ENCODE measurements around the gene DTHD1. TPM values are rescaled to one million over a fixed set of nuclear protein-coding genes. Genes with fewer than 3 reads are reported as not detected.

The DTHD1 gene
- total RNA-seq, 1 donor from 2014 or later, result not detected

DNA sequence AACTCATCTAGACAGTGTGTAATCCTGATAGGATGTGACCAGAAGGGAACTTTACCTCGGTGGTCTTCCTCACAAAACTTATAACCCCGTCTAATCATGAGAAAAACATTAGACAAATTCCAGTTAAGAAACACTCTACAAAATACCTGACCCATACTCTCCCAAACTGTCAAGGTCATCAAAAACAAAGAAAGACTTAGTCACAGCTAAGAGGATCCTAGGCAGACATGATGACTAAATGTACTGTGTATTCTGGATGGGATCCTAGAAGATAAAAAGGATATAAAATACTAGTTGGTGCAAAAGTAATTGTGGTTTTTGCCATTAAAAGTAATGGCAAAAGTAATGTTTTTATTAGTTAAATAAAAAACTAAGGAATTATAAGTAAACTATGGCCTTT, 81.6 kb downstream of the DTHD1 start:
- Mint-ChIP-seq H3K27ac (no peak overlapping the region), H3K27me3 (ENCODE audit: low read depth) (peaks cover 8% of the 10 kb centered on the region), H3K9me3 (peaks cover 4% of the 10 kb centered on the region), H3K36me3 (no peaks in the 10 kb centered on the region), H3K4me3 (no peak overlapping the region), H3K4me1 (no peaks in the 10 kb centered on the region)
- DNase-seq (ENCODE audit: low spot score in 2 of 2, unreplicated experiment in 2 of 2), result no peak
- TF ChIP-seq, protein P1, sequence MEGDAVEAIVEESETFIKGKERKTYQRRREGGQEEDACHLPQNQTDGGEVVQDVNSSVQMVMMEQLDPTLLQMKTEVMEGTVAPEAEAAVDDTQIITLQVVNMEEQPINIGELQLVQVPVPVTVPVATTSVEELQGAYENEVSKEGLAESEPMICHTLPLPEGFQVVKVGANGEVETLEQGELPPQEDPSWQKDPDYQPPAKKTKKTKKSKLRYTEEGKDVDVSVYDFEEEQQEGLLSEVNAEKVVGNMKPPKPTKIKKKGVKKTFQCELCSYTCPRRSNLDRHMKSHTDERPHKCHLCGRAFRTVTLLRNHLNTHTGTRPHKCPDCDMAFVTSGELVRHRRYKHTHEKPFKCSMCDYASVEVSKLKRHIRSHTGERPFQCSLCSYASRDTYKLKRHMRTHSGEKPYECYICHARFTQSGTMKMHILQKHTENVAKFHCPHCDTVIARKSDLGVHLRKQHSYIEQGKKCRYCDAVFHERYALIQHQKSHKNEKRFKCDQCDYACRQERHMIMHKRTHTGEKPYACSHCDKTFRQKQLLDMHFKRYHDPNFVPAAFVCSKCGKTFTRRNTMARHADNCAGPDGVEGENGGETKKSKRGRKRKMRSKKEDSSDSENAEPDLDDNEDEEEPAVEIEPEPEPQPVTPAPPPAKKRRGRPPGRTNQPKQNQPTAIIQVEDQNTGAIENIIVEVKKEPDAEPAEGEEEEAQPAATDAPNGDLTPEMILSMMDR (IDR thresholded peaks at IDR 0.05; ENCODE audit: unreplicated experiment), result no peak

DNA sequence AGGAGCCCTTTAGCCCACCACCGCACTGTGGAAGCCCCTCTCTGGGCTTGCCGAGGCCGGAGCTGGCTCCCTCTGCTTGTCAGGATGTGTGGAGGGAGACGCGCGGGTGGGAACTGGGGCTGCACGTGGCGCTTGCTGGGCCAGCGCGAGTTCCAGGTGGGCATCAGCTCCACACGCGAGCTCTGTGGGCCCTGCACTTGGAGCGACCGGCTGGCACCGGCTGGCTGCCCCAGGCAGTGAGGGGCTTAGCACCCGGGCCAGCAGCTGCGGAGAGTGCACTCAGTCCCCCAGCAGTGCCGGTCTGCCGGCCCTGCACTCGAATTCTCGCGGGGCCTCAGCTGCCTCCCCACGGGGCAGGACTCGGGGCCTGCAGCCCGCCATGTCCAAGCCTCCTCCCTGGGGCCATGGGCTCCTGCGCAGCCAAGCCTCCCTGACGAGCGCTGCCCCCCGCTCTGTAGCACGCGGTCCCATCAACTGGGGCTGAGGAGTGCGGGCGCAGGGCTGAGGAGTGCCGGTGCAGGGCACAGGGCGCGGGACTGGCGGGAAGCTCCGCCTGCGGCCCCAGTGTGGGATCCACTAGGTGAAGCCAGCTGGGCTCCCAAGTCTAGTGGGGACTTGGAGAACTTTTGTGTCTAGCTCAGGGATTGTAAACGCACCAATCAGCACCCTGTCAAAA, 93.6 kb downstream of the DTHD1 start:
- no peak for DNase-seq (ENCODE audit: low spot score in 2 of 2, unreplicated experiment in 2 of 2)
- Mint-ChIP-seq H3K27ac (no peak overlapping the region), H3K4me3 (no peak overlapping the region), H3K9me3 (peaks cover 31% of the 10 kb centered on the region), H3K36me3 (no peaks in the 10 kb centered on the region), H3K27me3 (ENCODE audit: low read depth) (no peaks in the 10 kb centered on the region), H3K4me1 (no peaks in the 10 kb centered on the region)
- TF ChIP-seq, protein P1 (IDR thresholded peaks at IDR 0.05; ENCODE audit: unreplicated experiment), result no peak

DNA sequence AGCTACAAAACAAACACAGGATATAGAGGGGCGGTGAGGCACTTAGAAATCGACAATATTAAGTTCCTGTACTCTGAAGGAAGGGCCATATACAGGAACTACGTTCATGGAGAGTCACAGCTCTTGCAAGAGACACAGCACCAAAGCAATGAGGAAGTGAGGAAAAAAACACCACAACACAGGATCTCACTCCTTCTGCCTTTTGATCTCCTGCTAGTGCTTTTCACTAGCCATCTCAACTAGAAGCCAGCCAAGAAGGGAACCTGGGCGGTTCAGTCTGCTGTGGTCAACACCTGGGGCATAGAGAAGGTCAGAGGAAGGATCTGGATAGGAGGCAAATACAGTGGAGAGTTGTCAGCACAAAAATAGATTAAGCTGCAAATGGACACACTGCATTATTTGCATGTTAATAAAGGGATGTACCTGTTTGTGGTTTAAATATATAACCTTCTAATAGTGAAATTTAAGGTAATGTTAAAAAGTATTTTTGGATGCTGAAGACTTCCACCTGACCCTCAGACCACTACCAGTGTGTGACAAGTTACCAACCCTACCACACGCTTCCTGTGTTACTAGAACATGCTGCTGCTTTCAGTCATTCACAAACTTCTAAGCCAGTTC, 104.6 kb downstream of the DTHD1 start:
- H3K36me3 Mint-ChIP-seq, result no peaks in the 10 kb centered on the region
- peaks cover 6% of the 10 kb centered on the region for H3K4me1 Mint-ChIP-seq
- peaks cover 35% of the 10 kb centered on the region for H3K27me3 Mint-ChIP-seq (ENCODE audit: low read depth)
- H3K27ac Mint-ChIP-seq, result no peak overlapping the region
- H3K9me3 Mint-ChIP-seq, result peaks cover under 1% of the 10 kb centered on the region
- no peak for DNase-seq (ENCODE audit: low spot score in 2 of 2, unreplicated experiment in 2 of 2)
- TF ChIP-seq, protein P1 (IDR thresholded peaks at IDR 0.05; ENCODE audit: unreplicated experiment), result no peak
- no peak overlapping the region for H3K4me3 Mint-ChIP-seq

DNA sequence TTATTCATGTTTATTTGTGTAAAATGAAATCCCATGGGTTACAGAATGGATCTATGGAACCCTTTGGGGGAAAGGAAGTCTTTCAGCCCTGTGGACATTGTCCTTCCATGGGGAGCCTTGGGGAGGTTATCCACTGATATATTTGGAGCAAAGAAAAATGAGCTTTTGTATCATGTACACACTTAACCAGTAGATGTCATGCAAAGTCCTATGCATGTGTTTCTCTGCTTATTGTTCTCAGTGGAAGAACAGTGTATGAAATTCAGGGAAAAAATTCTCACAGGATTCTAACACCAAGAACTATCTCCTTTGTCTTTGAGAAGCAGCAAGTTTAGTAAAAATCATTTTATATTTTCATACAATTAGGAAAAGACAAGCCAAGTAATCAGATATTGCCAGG, 105.3 kb downstream of the DTHD1 start:
- Mint-ChIP-seq H3K9me3 (no peaks in the 10 kb centered on the region), H3K4me3 (no peak overlapping the region), H3K27ac (no peak overlapping the region), H3K4me1 (peaks cover 12% of the 10 kb centered on the region), H3K36me3 (no peaks in the 10 kb centered on the region), H3K27me3 (ENCODE audit: low read depth) (peaks cover 35% of the 10 kb centered on the region)
- TF ChIP-seq, protein P1 (IDR thresholded peaks at IDR 0.05; ENCODE audit: unreplicated experiment), result no peak
- DNase-seq (ENCODE audit: low spot score in 2 of 2, unreplicated experiment in 2 of 2), result no peak

DNA sequence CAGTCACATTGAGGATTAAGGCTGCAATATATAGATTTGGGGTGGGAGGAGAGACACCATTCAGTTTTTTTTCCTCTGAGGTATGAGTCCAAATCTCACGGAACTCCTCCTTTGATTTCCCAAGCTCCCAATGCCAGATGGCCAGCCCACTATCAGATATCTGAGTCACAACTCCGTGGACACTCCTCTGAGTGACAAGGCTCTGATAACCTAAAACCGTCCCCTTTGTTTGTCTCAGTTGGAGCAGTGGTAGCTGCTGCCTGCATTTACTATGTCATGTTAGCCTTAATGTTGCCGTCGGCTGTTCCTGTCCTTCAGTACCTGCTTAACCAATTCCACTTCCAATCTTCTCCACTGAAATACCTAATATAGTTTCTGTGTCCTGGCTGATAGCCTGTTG, 107.3 kb downstream of the DTHD1 start:
- H3K9me3 Mint-ChIP-seq, result no peaks in the 10 kb centered on the region
- peaks cover 32% of the 10 kb centered on the region for H3K27me3 Mint-ChIP-seq (ENCODE audit: low read depth)
- no peak overlapping the region for H3K27ac Mint-ChIP-seq
- TF ChIP-seq, protein P1 (IDR thresholded peaks at IDR 0.05; ENCODE audit: unreplicated experiment), result no peak
- DNase-seq (ENCODE audit: low spot score in 2 of 2, unreplicated experiment in 2 of 2), result no peak
- no peak overlapping the region for H3K4me3 Mint-ChIP-seq
- H3K36me3 Mint-ChIP-seq, result no peaks in the 10 kb centered on the region
- peaks cover 18% of the 10 kb centered on the region for H3K4me1 Mint-ChIP-seq

All from mesothelial cell of epicardium (in vitro differentiated cells).